NCI-H446 (cell line): ENCODE measurements around the gene ANO2.

Source experiments
- DNase-seq, 2 experiments: peaks; one replicate each; lab custom pipeline; 2025; lab: John Stamatoyannopoulos, UW

Gene ANO2

DNA sequence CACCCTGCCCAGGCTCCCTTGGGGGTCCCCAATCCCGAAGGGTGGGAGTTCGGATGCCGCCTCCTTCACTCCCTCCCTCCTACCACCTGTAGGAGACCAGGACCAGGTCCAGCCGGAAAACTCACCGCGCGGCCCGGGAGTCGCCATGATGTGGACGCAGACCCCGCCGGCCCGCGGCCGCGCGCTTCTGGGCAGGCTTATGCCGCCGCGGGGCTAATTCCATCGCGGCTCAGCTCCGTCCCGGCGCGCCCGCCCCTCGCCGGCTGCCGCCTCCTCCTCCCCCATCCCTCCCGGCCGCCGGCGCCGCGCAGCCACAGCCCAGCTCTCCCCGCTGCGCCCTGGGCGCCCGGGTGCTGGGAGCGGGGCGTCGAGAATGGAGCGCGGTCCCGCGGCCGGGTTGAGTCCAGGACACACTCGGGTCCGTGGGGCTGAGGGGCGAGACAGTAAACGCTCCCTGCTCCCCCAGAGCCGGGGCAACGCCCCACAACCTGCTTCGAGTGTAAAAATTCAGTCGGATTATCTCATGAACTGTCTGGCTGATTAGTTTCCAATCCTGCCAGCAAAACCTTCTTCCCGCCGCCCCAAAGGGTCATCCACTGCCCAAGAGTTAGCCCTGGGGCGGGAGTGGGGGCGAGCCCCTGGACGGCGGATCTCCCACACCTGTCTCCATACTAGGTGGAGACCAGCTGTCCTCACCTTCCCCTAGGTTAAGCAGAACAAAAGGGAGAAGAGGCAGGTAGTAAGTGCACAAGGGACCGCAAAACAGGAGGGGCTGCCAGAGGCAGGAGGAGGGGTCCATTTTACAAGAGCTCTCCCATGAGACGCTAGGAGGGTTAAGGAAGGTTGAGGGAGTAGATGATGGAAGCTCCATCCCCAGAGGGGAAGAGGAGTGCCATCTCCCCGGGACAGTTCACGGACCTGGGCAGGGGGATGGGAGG is at the start of gene ANO2:
Gene ANO2 (minus strand): TSS at position 189 of the 938 bp plus-strand sequence. CDS start 42 bp downstream, at position 147.
- DNase-seq: no peak

DNA sequence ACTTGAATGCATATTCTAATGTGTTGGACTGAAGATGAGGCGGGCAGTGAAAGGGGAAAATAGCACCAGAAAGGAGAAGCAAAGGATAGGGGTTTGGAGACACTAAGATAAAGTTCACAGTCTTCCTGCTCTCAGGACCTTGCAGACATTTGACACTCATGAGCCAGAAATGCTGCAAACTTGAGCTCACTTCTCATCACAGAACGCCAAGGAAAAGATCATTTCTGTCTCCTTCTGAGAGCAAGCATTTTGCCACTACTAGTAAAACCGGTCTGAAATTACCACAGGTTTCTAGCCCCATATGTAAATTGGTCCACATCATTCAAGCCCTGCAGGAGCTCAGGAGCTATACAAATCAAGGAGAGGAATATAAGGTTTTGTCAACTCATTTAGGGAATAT is 44.6 kb upstream of the ANO2 start:
- DNase-seq: no peak

DNA sequence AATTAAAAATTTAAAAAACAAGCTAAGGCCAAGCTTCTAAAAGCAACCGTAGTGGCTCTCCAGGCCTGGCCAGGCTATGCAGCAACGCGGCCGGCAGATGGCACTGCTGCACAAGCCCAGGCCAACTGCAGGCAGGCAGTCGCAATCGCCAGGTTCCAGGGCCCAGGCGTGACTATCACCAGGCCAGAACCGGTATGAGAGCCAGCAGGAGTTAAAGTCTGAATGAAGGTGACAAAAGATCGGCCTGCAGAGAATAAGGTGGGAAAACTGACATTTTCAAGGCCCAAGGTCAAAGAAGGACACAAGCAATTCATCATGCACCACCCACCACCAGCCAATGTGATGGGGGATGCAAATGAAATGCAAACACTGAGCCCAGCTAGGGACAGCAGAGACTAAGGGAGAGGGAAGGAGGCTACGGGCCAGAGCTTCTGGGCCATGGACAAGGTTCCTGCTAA is 43.6 kb upstream of the ANO2 start:
- DNase-seq: peak; percentile 15 to 80

DNA sequence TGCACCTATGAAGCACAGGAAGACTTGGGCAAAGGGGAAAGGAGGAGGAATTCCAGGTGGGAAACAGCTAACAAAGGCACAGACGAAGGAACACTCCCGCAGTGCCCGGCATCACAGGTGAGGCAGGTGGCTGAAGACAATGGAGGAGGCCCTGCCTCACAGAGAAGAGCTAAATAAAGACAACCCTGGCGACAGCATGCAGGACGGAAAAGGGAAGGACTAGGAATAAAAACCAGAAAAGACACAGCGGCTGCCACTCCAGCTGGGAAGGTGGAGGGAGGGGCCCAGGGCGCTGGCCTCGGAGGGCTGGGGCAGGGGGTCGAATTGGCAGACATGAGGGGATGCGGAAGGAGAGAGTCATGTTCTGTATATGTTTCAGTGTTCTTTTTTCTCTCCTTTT is 43.0 kb upstream of the ANO2 start:
- DNase-seq: no peak

DNA sequence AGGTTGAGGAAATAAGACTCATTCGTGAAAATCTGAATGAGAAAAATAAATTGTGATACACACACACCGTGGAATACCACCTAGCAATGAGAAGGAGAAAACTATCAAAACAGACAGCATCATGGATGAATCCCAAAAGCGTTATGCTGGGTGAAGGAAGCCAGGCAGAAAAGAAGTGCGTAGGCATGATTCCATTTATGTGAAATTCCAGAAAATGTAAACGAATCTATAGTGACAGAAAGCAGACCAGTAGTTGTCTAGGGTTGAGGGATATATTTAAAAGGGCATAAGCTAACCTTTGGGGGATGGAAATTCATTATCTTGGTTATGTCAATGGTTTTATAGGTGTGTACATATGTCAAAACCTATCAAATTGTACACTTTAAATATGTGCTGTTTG is 42.5 kb upstream of the ANO2 start:
- no peak for DNase-seq

DNA sequence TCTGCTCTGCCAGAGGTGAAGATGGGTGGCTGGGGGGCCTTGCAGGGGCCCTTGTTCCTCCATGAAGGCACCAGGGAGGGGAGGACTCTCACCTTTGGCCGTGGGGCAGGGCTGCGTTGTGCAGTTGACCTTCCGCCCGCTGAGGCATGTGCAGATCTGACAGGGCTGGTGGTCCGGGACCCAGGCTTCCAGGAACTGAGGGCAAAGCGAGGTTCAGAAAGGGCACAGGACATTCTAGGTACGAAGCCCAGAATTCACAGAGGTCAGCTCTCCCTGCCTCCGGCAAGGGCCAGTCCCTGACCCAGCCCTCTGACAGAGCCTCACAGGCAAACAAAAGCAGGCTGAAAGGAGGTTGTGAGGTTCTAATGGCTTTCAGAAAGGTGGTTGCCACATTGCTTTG is 40.4 kb upstream of the ANO2 start:
- no peak for DNase-seq

DNA sequence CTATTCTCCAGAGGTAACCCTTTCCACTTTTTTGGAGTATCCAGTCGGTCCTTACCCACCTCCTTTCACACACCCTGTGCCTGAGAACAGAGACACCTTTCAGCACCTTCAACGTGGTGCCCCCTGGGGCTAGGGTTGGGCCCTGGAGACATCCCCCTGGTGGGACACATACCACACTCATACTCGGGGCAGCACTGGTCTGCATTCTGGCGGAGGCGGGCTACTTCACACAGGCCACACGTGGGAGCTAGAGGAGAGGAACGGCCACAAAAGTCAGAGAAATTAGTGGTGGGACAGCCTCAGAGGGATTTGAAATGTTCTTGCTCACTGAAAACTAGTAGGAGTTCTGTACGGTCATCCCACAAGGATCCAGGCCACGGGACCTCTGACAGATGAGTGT is 39.8 kb upstream of the ANO2 start:
- no peak for DNase-seq

DNA sequence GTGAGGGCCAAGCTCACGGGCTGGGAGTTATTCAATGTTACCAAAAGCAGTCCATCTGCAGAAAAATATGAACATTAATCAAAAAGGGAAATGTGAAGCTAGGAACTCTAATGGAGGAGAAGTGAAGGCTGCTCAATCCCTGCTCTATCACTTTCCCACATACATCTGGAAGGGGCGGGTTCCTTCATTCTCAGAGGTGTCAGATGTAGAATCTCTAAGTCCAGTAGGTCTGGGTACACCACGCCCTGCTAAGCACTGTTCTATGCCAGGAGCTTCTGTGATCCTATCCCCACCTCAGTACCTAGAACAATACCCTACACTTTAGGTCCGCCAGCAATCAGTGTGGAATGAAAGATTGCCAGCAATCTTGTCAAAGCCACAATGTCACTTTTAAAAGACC is 37.0 kb upstream of the ANO2 start:
- no peak for DNase-seq

DNA sequence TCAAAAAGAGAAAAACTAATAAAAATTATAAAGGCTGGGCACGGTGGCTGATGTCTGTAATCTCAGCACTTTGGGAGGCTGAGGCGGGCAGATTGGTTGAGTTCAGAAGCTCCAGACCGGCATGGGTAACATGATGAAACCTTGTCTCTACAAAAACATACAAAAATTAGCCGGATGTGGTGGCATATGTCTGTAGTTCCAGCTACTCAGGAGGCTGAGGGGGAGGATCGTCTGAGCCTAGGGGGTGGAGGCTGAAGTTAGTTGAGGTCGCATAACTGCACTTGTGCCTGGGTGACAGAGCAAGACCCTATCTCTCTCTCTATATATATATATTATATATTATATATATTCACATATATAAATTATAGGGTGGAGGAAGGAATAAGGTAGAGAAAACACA is 32.5 kb upstream of the ANO2 start:
- DNase-seq: no peak

DNA sequence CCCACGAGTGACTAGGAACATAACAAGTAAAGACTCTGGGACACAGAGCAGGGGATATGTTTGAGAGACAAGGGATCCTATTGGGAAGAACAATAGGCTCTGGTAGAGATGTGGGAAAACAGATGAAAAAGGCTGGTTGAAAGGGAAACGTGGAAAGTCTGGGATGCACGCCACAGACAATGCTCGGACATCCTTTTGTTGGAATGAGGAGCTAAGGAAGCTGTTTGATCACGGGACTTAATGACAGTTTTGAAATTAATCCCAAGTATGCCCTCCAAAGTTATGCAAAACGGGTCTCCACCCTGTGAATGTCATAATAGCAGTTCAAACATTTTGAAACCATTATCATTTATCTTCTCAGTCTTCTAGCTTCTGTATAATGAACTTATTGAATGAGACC is 31.7 kb upstream of the ANO2 start:
- no peak for DNase-seq

DNA sequence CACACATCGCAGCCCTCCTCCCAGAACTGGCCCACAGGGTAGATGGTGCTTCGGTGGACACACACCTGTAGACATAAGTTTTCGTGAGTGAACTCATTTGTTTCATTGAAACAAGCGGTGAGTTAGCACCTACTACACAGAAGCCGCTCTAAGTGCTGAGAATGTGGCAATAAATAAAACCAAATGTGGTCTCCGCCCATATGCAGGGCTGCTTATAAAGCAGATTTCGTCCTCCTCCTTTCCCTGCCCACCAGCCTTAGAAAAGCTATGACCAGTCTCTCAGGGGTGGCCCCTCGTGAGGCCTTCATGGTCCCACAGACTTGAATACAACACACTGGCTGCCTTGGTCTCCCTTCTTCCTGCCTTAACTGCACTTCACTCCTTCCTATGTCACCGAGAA is 31.1 kb upstream of the ANO2 start:
- DNase-seq: no peak

DNA sequence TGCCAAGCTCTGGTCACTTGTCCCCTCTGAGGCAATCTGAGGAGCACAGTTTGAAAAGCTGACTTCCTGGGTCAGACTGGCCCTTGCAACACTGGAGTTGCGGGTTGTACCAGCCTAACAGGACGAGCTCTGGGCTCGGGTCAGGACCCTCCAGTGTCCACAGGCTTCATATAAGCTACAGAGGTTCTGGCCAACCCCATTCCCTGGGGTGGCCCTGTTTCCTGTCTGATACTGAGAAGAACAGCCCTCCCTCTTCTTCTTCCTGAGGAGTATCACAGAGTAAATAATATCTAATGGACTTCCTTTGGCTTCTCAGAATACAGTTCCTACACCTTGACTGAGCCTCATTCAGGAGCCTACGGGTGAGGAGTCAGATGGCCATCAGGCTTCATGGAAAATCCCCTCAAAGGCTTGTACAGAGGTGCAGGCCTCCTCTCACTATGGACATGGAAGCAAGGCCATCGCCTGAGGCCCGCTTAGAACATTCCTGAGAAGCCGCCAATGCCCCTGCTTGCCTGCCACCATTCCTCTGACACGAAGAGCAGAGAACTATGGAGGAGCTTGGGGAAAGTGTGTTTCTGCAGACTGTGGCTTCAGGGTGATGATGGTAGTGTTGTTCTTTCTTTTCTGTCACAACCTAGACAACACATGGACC is 28.5 kb upstream of the ANO2 start:
- DNase-seq: no peak

DNA sequence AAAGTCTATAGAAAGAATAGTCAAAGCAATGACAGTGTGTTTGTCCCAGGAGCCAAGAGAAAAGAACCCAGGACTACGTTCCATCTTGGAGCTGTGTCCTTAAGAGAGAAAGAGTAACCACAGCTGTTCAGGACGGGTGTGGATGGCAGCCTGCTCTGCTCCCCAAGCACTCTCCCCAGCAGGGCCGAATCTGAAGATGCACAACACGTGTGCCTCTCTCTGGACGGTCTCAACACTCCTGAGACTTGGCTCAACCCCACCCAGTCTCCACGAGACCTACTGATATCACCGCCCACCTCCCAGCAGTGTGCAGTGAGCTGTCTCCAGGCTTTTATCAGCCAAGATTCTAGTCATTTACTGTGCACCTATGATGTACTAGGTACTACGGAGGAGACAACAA is 27.3 kb upstream of the ANO2 start:
- no peak for DNase-seq

DNA sequence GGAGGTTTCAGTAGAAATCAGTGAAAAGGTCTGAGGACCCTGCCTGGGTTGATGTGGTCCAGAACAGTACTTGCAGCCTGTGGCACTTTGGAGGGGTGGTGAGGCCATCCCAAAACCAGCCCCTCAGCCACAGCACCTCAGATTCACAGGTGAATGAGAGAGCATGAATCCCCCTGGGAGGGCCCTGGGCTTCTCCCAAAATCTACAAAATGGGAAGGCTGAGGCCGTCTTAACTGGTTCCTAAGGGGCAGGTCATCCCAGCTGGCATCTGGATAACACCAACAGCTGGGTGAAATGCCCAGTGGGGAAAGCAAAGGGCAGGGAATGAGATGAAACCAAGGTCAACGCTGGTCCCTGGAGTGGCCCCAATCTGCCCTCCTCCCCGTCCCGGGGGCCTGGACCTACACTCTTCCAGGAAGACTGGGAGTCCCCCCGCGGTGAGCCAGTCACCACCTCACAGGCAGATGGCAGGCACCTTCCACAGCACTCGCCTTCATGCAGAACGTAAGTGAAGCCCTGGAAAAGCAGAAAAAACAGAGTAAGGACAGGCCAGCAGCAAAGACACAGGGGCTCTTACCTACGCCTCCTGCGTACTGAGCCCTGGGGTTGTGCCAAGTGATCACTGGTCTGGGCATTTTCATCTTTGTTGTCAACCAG is 26.3 kb upstream of the ANO2 start:
- DNase-seq: no peak

DNA sequence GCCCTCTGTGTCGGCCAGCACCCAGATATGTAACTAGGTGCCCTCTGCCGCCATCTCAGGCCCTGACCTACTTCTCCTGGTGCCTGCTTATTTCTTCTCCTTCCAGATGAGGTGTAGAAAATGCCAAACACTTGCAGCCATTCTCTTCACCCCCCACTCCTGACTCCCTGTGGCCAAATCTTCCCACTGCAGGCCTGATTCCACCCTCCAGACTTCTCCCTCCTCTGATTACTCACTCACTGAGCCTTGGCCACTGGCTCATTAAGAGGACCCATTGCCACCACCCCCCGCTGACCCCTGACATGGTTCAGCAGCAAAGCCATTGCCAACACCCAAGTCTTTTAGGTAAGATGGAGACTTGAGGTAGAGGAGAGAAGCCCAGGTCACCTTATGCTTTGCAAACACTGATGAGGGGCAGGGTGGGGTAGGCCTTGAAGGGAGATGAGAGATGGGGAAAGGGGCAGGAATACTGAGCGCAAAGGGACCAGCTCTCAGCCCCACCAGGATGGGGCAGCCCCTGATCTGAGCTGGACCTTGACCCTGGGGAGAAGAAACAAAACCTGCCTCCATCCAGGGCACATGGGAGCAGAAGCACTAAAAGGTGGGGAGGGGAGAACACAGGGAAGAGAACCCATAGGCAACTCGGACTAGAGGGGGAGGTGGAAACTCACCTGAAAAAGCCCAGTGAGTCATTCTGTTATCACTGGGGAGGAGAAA is 25.1 kb upstream of the ANO2 start:
- no peak for DNase-seq

DNA sequence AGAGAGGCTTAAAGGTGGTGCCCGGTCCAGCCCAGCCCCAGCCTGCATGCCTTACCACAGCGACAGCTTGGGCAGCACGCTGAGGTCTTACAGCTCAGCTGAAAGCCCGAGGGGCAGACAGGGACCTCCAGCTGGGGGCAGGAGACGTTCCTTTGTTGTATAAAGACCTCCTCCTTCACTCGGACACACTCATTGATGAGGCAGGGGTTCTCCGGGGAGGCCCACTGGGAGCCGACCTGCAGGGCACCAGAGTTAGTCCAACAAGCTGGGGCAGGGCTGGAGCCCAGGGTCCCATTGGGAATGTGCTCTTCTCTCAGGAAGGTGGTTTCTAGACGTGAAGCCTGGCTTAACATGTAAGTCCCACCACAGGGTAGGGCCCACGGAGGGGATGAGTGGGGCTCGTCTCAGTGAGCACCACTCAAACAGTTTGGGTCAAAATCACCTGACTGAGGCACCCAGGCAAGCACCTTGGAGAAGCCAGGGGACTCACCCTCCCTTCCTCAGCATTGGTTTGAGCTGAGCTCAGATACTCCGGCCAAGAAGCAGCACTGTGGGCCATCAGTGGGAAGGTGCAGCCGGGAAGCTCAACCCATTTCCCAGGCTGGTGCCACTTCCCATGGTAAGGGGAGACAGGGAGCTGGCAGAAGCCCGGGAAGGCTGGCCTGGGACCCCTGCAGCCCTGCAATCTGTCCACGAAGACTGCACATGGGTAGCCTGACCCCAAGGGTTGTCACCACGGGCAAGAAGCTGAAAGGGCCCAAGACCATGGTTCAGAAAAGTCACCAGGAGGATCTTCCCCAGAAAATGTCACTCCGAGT is 24.3 kb upstream of the ANO2 start:
- no peak for DNase-seq

DNA sequence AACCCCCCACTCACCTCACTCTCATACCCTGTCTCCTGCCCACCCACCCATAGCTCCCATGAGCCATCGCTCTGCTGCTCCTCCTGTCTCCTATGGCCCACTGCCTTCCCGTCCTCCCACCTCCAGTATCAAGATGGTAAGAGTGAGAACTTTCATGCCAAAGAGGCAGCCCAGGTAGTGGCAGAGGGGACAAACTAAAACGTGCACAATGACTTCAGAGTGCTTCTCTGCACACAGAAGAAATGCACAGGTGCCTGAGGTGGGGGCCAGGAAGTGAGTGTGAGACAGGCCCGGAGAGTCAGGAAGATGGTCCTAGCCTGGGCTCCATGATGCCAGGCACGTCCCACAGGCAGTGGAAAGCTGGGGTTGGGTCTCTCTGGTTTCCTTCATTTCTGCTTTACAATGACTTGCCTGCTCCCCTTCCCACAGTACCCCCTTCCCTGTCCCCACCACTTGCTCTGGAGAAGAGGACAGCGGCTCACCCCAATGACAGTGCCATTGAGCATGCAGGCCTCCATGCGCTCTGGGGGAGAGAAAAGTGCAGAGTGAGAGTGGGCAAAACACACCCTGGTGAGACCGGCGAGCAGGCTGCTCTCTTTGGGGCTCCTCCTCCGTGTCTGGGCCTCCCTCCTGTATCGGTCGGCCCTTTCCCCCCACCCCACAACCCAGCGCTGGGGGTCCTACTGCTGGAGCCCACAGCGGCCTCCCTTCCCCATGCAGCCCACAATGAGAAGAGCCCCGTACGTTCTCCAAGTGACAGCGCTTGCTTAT is 22.8 kb upstream of the ANO2 start:
- DNase-seq: no peak

DNA sequence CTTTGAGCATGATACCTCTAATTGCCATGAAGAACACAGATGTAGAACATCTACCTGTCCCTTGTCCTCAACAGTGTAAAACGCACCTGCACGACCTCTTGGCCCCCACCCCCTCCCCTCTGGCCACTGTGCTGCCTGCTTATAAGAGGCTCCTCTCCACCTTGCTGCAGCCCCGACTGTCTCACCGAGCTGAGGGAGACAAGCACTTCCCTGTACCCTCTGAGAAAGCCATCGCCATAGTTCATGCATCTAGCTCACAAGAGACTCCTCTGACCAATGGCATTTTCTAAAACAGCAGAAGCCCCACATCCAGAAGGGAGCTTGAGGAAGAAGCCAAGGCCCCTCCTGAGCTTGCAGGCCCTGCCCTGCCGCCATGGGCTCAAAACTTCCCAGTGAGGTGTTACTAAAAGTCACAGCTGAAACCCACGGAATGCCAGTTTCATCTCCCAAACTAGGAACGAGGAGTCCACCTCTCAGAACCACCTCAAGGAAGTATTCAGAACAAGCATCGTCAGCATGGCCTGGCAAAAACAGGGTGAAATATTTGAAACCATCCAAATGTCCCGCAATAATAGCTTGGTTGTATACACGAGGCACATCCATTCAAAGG is 21.5 kb upstream of the ANO2 start:
- no peak for DNase-seq

DNA sequence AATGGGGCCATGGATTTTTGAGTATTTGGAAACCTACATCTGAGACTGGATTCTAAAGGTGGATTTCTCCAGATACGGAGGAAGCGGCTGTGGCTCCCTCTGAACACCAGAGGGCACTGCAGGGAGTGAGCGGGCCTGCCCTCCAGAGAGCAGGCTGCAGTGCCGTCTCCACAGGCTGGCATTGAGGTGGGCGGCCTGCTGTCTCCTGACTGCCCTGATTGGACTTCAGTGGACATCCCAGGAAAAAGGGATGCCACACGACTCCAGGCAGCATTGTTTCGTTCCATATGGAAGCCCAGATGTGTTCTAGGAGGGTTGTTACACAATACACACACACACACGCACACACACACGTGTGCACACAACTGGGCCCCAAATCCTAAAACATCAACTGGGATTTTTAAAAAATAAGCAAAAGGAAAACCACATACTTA is 20.9 kb upstream of the ANO2 start:
- peak; percentile 55 to 70 for DNase-seq
